ACC112 (cell line): ENCODE measurements around the gene SAP130.
A peak's percentile ranks its signal among the peaks of the same experiment; 100 is the strongest.

Experiments
- H2AFZ ChIP-seq: fragments of 200-600 bp; sonication (generic); one replicate; pipeline ENCODE4 v1.6.0; 2017; ENCODE audit warnings: antibody characterized with exemption, low read length; ENCODE audit not compliant: unreplicated experiment
- H3K27ac ChIP-seq: fragments of 200-600 bp; sonication (generic); 2 replicates; pipeline ENCODE4 v1.5.1; 2014; ENCODE audit warnings: low read depth, mild to moderate bottlenecking, antibody characterized with exemption, low read length, moderate library complexity
- H3K27me3 ChIP-seq: fragments of 200-600 bp; sonication (generic); 2 replicates; pipeline ENCODE4 v1.6.1; 2014; ENCODE audit warnings: mild to moderate bottlenecking, antibody characterized with exemption, low read length, moderate library complexity, mixed read lengths; ENCODE audit not compliant: insufficient read depth
- H3K36me3 ChIP-seq: fragments of 200-600 bp; sonication (generic); 2 replicates; pipeline ENCODE4 v1.6.1; 2016; ENCODE audit warnings: mild to moderate bottlenecking, antibody characterized with exemption, low read length, moderate library complexity, mixed read lengths; ENCODE audit not compliant: insufficient read depth
- H3K4me1 ChIP-seq: fragments of 200-600 bp; sonication (generic); one replicate; pipeline ENCODE4 v1.6.1; 2016; ENCODE audit warnings: low read length, mixed read lengths; ENCODE audit not compliant: insufficient read depth, unreplicated experiment, control insufficient read depth
- H3K4me3 ChIP-seq: fragments of 200-600 bp; sonication (generic); 2 replicates; pipeline ENCODE4 v1.5.1; 2014; ENCODE audit warnings: mild to moderate bottlenecking, low read depth, low read length
- H3K79me2 ChIP-seq: fragments of 200-600 bp; sonication (generic); one replicate; pipeline ENCODE4 v1.6.0; 2016; ENCODE audit warnings: low read length; ENCODE audit not compliant: control insufficient read depth, unreplicated experiment, insufficient read depth

SAP130 gene

DNA sequence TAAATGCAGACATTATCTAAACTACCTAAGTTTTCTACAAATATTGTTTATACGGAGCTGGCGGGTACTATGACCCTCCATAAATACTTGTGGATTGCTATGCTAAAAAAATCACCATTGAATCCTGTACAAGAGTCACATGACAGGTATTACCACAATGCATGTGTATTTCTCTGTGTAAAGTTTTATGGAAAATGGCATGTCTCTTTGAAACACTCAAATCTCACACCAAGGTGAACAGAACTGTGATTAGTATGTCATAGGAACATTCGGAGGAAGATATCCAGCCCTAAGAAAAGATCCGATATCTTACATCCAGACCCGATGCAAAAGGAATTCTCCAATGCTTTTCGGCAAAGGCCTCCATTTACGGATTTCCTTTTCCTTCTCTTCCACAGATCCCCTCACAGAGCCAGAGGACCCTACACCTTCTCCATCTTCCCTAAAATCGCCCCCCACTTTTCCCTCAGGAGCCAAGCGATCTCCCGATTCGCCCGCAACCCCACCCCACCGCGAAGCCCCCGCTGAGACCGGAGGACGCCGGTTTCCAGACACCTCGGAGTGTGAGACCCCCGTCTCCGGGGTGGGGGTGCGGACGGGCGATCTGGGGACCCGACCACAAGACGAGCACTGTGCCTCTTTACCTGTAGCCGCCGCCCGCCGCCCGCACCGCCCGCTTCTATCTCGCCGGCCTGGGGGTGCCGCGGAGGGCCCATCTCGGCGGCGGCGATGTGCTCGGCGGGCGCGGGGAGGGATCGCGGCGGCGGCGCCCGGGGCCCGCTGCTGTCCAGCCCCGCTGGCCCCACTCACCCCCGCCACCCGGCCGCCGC, 1.2 kb downstream of the SAP130 start:
- Histone ChIP-seq H3K27ac (no peak overlapping the region), H3K79me2 (peaks cover 20% of the 10 kb centered on the region), H3K36me3 (0 out of 2 replicates have a peak, but pooled peaks cover 3% of the 10 kb centered on the region), H3K27me3 (peaks cover 3% of the 10 kb centered on the region; the same call in 1 of the 2 replicates), H3K4me1 (peaks cover 8% of the 10 kb centered on the region), H2AFZ (peak overlapping the region; percentile 74), H3K4me3 (peak overlapping the region; percentile 93)

DNA sequence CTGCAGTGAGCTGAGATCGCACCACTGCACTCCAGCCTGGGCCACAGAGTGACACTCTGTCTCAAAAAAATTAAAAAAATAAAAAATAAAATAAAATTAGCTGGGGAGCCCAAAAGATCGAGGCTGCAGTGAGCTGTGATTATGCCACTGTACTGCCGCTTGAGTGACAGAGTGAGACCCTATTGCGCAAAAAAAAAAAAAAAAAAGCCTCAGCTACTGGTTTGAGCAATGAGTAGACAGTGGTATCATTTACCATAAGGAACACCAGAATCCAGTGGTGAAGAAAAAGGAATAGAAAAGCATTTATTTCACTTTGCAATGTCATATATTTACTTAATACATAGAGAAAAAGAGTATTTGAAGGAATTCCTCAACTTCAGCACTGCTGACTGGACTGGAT, 3.0 kb downstream of the SAP130 start:
- Histone ChIP-seq H2AFZ (no peak overlapping the region), H3K4me1 (peaks cover 8% of the 10 kb centered on the region), H3K79me2 (peaks cover 20% of the 10 kb centered on the region), H3K27ac (no peak overlapping the region), H3K27me3 (no peaks in the 10 kb centered on the region), H3K36me3 (0 out of 2 replicates have a peak, but pooled peaks cover 3% of the 10 kb centered on the region), H3K4me3 (no peak overlapping the region)

DNA sequence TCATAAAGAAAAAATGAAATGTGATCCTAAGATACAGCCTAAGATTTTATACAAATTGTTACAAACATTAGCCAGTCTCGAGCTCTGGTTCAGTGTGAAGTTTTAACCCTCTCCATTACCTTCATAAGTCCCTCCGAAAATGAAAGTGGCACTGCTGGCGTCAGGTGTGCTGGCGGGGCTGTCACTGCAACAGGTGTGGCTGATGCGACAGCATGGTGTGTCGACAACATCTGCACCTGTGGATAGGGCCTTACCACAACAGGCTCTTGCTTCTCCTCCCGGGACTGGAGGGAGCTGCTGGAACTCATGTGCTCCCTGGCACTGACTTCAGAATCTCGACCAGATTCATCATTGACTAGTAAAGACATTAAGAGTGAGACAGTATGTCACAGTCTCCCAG, 10.3 kb downstream of the SAP130 start:
- Histone ChIP-seq H3K4me1 (no peaks in the 10 kb centered on the region), H3K4me3 (no peak overlapping the region), H3K27ac (no peak overlapping the region), H3K79me2 (no peaks in the 10 kb centered on the region), H2AFZ (no peak overlapping the region), H3K36me3 (peaks cover 20% of the 10 kb centered on the region; the same call in 1 of the 2 replicates), H3K27me3 (no peaks in the 10 kb centered on the region)

DNA sequence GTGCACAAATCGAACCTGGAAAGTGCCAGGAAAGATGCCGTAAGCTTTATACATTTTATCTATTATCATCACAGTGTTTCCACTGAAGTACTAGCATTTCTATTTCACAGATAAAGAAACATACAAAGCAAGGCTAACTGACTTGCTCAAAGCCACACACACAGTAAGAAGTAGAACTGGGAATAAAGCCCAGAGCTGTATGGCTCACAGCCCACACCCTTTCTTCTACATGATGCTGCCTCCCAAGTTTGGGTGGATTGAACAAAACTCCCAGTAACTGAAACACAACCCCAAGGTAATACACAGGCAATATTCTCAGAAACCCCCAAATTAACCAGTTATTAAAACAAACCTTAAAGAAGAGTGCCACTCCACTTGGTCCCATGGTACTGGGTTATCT, 11.2 kb downstream of the SAP130 start:
- H3K36me3 ChIP-seq: peaks cover 21% of the 10 kb centered on the region; the same call in 1 of the 2 replicates
- no peaks in the 10 kb centered on the region for H3K27me3 ChIP-seq
- H3K27ac ChIP-seq: no peak overlapping the region

DNA sequence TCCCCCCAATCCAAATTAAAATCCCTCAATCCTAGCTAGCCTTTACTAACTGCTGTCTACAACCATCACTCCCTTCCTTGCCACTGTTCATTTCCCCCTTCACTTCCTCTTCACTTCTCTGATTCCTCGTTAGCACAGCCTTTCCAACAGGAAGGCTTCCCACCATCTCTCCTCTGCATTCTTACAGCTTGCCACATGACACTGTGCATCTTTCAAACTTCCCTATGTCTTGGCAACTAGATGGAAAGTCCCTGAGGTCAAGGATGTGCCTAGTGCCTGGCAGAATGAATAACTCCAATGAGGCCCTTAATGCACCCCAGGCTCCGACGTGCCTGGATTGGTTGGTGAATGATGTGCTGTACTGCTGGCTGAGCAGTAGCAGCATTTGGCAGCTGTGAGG, 15.2 kb downstream of the SAP130 start:
- Histone ChIP-seq H3K79me2 (no peaks in the 10 kb centered on the region), H3K36me3 (peaks cover 33% of the 10 kb centered on the region; the same call in 1 of the 2 replicates), H2AFZ (no peak overlapping the region), H3K4me3 (no peak overlapping the region), H3K27ac (no peak overlapping the region), H3K4me1 (no peaks in the 10 kb centered on the region), H3K27me3 (no peaks in the 10 kb centered on the region)

More for the DNA sequence above, 11.2 kb downstream of the SAP130 start:
- Histone ChIP-seq H3K4me3 (no peak overlapping the region), H3K79me2 (no peaks in the 10 kb centered on the region), H2AFZ (no peak overlapping the region), H3K4me1 (no peaks in the 10 kb centered on the region)

DNA sequence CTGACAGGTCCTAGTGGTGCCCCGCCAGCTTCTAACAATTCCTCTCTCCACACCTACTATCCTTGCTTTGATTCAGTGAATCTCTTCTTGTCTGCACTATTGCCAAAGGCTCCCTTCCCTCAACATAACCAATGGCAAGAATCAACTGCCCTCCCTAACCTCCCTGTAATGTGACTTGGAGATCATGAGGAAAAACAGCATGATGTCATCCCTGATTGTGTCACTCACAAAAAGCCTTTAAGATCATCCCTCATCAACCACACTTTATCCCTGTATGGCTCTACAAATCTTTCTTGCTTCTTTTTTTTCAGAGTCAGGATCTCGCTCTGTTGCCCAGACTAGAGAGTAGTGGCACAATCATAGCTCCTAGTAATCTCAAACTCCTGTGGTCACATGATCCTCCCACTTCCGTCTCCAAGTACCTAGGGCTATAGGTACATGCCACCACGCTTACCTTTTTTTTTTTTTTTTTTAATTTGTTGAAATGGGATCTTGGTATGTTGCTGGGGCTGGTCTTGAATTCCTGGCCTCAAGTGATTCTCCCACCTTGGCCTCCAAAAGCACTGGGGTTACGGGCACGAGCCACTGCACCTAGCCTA, 19.7 kb downstream of the SAP130 start:
- H3K4me3 ChIP-seq: no peak overlapping the region
- no peak overlapping the region for H3K27ac ChIP-seq
- H3K27me3 ChIP-seq: no peaks in the 10 kb centered on the region
- no peaks in the 10 kb centered on the region for H3K79me2 ChIP-seq
- no peak overlapping the region for H2AFZ ChIP-seq
- H3K36me3 ChIP-seq: peaks cover 29% of the 10 kb centered on the region; the same call in 1 of the 2 replicates
- H3K4me1 ChIP-seq: no peaks in the 10 kb centered on the region

DNA sequence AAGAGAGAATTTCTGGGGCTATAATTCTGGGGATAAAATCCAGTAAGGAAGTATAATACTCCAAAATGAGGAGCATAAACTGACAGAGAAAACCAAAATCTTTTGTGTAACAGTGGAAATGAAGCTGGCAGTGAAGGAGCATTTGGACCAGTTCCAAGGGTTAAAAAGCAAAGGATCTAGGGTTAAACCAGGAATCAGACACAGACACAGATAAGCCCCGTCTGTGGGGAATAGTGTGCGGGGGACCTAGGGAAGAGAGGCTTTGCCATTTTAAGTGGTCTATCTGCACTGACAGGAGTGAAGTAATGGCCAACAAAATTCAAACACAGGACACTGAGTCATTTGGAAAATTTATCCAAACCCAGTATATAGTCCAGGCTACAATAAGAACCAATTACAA, 23.4 kb downstream of the SAP130 start:
- Histone ChIP-seq H3K27ac (no peak overlapping the region), H3K79me2 (no peaks in the 10 kb centered on the region), H3K4me3 (no peak overlapping the region), H3K4me1 (no peaks in the 10 kb centered on the region), H2AFZ (no peak overlapping the region), H3K36me3 (peaks cover 12% of the 10 kb centered on the region; the same call in 1 of the 2 replicates), H3K27me3 (no peaks in the 10 kb centered on the region)

DNA sequence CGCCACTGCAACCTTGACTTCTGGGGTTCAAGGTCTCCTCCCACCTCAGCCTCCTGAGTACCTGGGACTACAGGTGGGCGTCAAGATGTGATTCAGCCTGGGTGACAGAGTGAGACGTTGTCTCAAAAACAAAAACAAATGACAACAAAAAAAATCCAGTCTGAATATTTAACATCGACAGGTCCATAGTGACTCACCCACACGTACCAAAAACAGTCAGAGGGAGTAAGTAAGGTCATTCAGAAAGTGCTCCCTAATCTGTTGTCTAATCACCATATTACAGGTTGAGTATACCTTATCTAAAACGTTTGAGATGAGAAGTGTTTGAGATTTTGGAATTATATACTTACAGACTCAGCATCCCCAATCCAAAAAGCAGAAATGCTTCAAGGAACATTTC, 24.4 kb downstream of the SAP130 start:
- Histone ChIP-seq H3K4me3 (no peak overlapping the region), H2AFZ (no peak overlapping the region), H3K27ac (no peak overlapping the region), H3K27me3 (no peaks in the 10 kb centered on the region), H3K4me1 (no peaks in the 10 kb centered on the region), H3K36me3 (peaks cover 16% of the 10 kb centered on the region; the same call in 1 of the 2 replicates), H3K79me2 (no peaks in the 10 kb centered on the region)

DNA sequence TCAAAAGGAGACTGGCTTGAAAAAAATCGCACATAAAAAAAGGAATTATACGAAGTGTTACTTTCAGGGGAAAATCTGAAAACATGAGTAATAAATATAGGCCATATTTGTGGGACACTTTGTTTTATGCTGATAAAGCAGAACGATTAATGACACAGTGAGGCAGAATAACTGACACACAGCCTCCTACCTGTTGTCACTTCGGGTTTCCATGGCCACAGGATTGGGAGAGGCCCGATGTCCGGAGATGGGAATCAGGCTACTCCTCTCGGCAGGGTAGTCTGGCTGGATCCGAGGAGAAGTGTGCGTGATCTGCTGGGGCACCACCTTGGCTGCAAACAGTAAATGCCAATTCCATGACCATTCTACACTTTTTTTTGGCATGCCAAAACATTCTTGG, 31.7 kb downstream of the SAP130 start:
- Histone ChIP-seq H3K4me3 (no peak overlapping the region), H3K27ac (no peak overlapping the region), H3K79me2 (no peaks in the 10 kb centered on the region), H2AFZ (no peak overlapping the region), H3K4me1 (no peaks in the 10 kb centered on the region), H3K36me3 (peaks cover 8% of the 10 kb centered on the region; the same call in 1 of the 2 replicates), H3K27me3 (no peaks in the 10 kb centered on the region)

DNA sequence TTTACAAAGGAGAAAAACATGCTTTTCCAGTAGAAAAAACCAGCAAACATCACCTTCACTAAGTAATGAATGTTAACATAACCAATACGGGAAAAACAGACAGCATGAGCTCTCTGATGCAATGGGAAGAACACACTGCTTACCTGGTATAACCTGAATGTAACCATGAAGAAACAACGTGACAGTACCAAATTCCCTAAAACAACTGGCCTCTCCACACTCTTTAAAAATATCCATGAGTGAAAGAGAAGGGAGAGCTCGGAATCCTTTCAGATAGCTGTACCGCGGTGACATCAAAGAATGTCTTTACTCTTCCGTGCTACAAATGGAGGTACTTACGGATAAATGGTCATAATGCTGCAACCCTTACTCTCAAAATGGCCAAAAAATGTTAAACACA, 32.1 kb downstream of the SAP130 start:
- H3K4me1 ChIP-seq: no peaks in the 10 kb centered on the region
- no peak overlapping the region for H3K4me3 ChIP-seq
- H3K79me2 ChIP-seq: no peaks in the 10 kb centered on the region
- H2AFZ ChIP-seq: no peak overlapping the region
- no peak overlapping the region for H3K27ac ChIP-seq
- peaks cover 8% of the 10 kb centered on the region; the same call in 1 of the 2 replicates for H3K36me3 ChIP-seq
- no peaks in the 10 kb centered on the region for H3K27me3 ChIP-seq

DNA sequence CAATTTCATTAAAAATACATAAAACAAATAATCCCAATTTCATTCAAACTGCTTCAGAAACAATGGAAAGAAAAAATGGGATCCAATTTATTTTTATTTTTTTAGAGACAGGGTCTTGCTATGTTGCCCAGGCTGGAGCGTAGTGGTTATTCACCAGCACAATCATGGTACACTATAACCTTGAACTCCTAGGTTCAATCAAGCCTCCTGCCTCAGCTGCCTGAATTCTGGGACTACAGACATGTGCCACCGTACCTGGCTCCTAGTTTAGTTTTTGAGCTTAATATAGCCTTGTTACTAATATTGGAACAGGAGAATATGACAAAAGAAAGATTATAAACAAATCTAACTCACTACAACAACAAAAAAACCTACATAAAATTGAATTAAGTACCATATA, 34.2 kb downstream of the SAP130 start:
- Histone ChIP-seq H3K79me2 (no peaks in the 10 kb centered on the region), H3K4me1 (no peaks in the 10 kb centered on the region), H3K27ac (no peak overlapping the region), H3K4me3 (no peak overlapping the region), H3K36me3 (peaks cover 2% of the 10 kb centered on the region; the same call in 1 of the 2 replicates), H2AFZ (no peak overlapping the region), H3K27me3 (no peaks in the 10 kb centered on the region)
